Kidney (tissue), 14 donors: ENCODE results near the gene MGA. TPM values are rescaled to one million over a fixed set of nuclear protein-coding genes. Genes with fewer than 3 reads are reported as not detected.

Experiments used
- DNase-seq, 5 donors: peaks; one replicate each; pipeline ENCODE4 v3.0.0-alpha.2; 2013 to 2020
- FAIRE-seq: peaks from 2 replicates; lab custom pipeline; 2012; peaks lifted over from hg19 to GRCh38; lab: Jason Lieb, UNC
- H3K27ac ChIP-seq, 2 donors: one replicate each; pipeline ENCODE4 v1.7.0; 2013; ENCODE audit warnings: low read depth in 2 of 2, low read length in 2 of 2, inconsistent platforms in 1 of 2
- H3K27me3 ChIP-seq: one replicate; pipeline ENCODE4 v1.7.1; 2013; ENCODE audit warnings: low read length, inconsistent platforms; ENCODE audit not compliant: control insufficient read depth, insufficient read depth
- H3K36me3 ChIP-seq, 3 donors: one replicate each; pipeline versions ENCODE4 v1.7.0 to v1.7.1; 2013; ENCODE audit warnings: low read length in 3 of 3, control low read depth in 1 of 3, inconsistent platforms in 1 of 3; ENCODE audit not compliant: insufficient read depth in 3 of 3, control insufficient read depth in 2 of 3
- H3K4me1 ChIP-seq, 3 donors: one replicate each; pipeline versions ENCODE4 v1.7.0 to v1.7.1; 2013; ENCODE audit warnings: low read length in 3 of 3, inconsistent platforms in 1 of 3, low read depth in 1 of 3; ENCODE audit not compliant: control insufficient read depth in 2 of 3, insufficient read depth in 2 of 3
- H3K4me3 ChIP-seq, 3 donors: one replicate each; pipeline versions ENCODE4 v1.7.0 to v1.8.1; 2013; ENCODE audit warnings: low read length in 3 of 3, control low read depth in 1 of 3, inconsistent platforms in 1 of 3
- H3K9ac ChIP-seq, 3 donors: one replicate each; pipeline versions ENCODE4 v1.7.0 to v1.7.1; 2013; ENCODE audit warnings: low read length in 3 of 3, control low read depth in 1 of 3, inconsistent platforms in 1 of 3
- H3K9me3 ChIP-seq, 3 donors: one replicate each; pipeline versions ENCODE4 v1.7.0 to v1.7.1; 2013; ENCODE audit warnings: low read length in 3 of 3, control low read depth in 1 of 3, inconsistent platforms in 1 of 3; ENCODE audit not compliant: control insufficient read depth in 2 of 3, insufficient read depth in 1 of 3
- intact Hi-C: fragments of 100-400 bp; cut with DNase I; formaldehyde crosslinking; loops from one replicate; pipeline ENCODE4 v1.11.1; 2022
- polyA plus RNA-seq: library from polyadenylated mRNA; stranded (reverse); fragments of 350-450 nt; fragmentation: Illumina TruSeq; extraction: RNeasy Lipid Tissue Mini Kit (QIAGEN cat#74804); gene quantifications from one replicate; pipeline ENCODE4 v1.2.3, GENCODE V29; 2014; ENCODE audit warnings: low read depth, low replicate concordance; ENCODE audit not compliant: insufficient read depth
- total RNA-seq: library from RNA; stranded (reverse); fragmentation: NEBNext Ultra II Directional; extraction: Animal tissue kit (Norgen Biotek cat#: 25700); gene quantifications from one replicate; pipeline ENCODE4 v1.2.1, GENCODE V29; 2021
- TF ChIP-seq, protein P1 (sequence below): IDR thresholded peaks from 3 replicates; pipeline ENCODE4 v1.5.1; 2012; ENCODE audit warnings: mild to moderate bottlenecking, moderate library complexity, borderline replicate concordance; ENCODE audit not compliant: insufficient read depth; ENCODE audit errors: extremely low read depth
- donor health status: control.
- donor health status: control.
- donor health status: control.
- donor health status: control.
- donor health status: control.
- donor health status: DM: yes; HTN: yes; CAD: no.
- donor health status: Normal renal cell carcinoma (clear cell type).

MGA gene
- total and polyA plus RNA-seq, 2 donors from 2014 or later = 1.9 to 40.1 TPM

DNA sequence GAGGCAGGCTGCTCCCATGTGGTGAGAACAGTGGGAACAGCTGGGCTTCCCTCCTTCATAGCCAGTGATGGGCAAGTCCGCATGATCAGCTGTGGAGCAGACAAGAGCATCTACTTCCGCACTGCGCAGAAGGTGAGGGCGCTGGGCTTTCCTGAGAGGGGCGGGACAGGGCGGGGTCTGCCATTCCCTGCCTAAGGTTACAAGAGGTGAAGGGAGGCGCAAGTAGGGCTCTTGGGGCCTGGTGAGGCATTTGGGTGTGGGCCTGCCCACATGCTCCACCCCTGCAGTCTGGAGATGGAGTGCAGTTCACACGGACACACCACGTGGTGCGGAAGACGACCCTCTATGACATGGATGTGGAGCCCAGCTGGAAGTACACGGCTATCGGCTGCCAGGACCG is 157.1 kb downstream of the MGA start:
- Histone ChIP-seq H3K9me3 (no peaks in the 10 kb centered on the region), H3K4me3 (no peak overlapping the region), H3K36me3 (peaks cover 2 to 28% (median 26%) of the 10 kb centered on the region in 3 donors), H3K27ac (no peak overlapping the region), H3K9ac (no peak overlapping the region), H3K4me1 (peaks cover 0 to 4% (median 0%) of the 10 kb centered on the region in 3 donors), H3K27me3 (no peaks in the 10 kb centered on the region)
- FAIRE-seq (no peak), DNase-seq (no peak)
- TF ChIP-seq, protein P1, sequence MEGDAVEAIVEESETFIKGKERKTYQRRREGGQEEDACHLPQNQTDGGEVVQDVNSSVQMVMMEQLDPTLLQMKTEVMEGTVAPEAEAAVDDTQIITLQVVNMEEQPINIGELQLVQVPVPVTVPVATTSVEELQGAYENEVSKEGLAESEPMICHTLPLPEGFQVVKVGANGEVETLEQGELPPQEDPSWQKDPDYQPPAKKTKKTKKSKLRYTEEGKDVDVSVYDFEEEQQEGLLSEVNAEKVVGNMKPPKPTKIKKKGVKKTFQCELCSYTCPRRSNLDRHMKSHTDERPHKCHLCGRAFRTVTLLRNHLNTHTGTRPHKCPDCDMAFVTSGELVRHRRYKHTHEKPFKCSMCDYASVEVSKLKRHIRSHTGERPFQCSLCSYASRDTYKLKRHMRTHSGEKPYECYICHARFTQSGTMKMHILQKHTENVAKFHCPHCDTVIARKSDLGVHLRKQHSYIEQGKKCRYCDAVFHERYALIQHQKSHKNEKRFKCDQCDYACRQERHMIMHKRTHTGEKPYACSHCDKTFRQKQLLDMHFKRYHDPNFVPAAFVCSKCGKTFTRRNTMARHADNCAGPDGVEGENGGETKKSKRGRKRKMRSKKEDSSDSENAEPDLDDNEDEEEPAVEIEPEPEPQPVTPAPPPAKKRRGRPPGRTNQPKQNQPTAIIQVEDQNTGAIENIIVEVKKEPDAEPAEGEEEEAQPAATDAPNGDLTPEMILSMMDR = no peak
- intact Hi-C loops = no loop called here

DNA sequence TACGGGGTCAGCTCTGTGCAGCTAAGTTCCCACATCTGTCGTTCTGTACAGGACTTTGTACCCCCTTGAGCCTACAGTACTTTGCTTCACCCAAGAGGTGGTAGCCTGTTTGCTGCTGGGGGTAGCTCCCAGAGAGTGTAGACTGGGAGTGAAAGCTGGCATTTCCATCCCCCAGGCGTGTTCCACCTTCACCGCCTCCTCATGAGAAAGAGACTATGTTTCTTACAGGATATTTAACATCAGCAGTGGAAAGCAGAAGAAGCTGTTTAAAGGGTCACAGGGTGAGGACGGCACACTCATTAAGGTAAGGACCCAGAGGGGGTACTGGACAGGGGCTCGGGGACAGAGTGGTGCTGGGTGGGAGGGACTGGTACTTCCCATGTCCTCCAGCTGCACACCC is 157.6 kb downstream of the MGA start:
- intact Hi-C loops = no loop called here
- DNase-seq (no peak), FAIRE-seq (no peak)
- Histone ChIP-seq H3K9ac (no peak overlapping the region), H3K27ac (no peak overlapping the region), H3K27me3 (no peaks in the 10 kb centered on the region), H3K9me3 (no peaks in the 10 kb centered on the region), H3K4me1 (peaks cover 0 to 4% (median 0%) of the 10 kb centered on the region in 3 donors), H3K36me3 (peaks cover 2 to 30% (median 28%) of the 10 kb centered on the region in 3 donors), H3K4me3 (no peak overlapping the region)
- TF ChIP-seq, protein P1 = no peak

DNA sequence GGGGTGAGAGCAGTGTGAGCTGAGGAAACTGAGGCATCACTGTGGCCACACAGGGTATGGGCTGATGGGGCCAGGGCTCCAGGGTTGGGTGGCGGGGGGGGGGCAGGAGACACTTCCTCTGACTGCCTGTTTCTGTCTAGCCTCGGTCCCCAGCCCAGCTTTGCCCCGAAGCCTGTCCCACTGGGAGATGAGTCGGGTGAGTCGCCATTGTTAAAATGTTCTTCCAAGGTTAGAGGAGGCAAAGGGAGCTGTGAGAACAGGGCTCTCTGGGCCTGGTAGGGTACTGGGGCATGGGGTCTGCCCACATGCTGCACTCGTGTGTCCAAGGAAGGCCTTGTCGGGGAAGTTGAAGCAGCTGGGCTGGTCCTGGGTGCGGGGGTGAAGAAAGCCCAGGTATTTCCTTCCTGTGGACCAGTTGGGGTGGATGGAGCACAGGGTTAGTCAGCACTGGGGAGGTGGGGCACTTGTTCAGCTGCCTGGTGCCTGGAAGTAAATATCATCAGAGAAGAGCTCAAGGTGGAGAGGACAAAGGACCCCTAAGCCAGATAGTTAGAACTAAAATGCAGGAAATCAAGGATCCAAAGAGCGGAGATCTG is 159.3 kb downstream of the MGA start:
- no peaks in the 10 kb centered on the region for H3K27me3 ChIP-seq
- DNase-seq (peak in 1 of 5 donors; percentile 39), FAIRE-seq (no peak)
- no peak overlapping the region for H3K27ac ChIP-seq
- no peak overlapping the region for H3K4me3 ChIP-seq
- intact Hi-C loops = no loop called here
- TF ChIP-seq, protein P1 = no peak
- no peak overlapping the region for H3K9ac ChIP-seq
- H3K36me3 ChIP-seq = peaks cover 2 to 38% (median 28%) of the 10 kb centered on the region in 3 donors
- no peaks in the 10 kb centered on the region for H3K9me3 ChIP-seq
- peaks cover 0 to 4% (median 0%) of the 10 kb centered on the region in 3 donors for H3K4me1 ChIP-seq
